Occipital lobe (tissue), 2 donors: ENCODE measurements around the gene EYS. TPM values are rescaled to one million over a fixed set of nuclear protein-coding genes. Genes with fewer than 3 reads are reported as not detected.
"Not testable (repeated sequence)": the region's sequence is repeated elsewhere in the genome, so short reads cannot be mapped to it uniquely, and the experiment has no call there.

ENCODE experiments used
- DNase-seq: peaks from one replicate; lab custom pipeline; 2025; lab: John Stamatoyannopoulos, UW
- total RNA-seq: library from RNA; depleted of rRNA; stranded (reverse); fragments of >200 nt; gene quantifications from one replicate; pipeline ENCODE4 v1.2.3, GENCODE V29; 2014

EYS gene
- total RNA-seq, 1 donor from 2014 or later, result 0.78 TPM

- DNase-seq, result no peak
Observed at GRCh38 chr6:64252256-64252655, 1454.8 kb downstream of the EYS start.

GRCh38 chr6:64250126-64250525 lies 1456.9 kb downstream of the EYS start:
- DNase-seq, result no peak

GRCh38 chr6:64249115-64249514 lies 1457.9 kb downstream of the EYS start:
- no peak for DNase-seq

GRCh38 chr6:64243618-64244017 lies 1463.4 kb downstream of the EYS start:
- DNase-seq, result no peak

- DNase-seq, result not testable (repeated sequence)
Observed at GRCh38 chr6:64238908-64239307, 1468.1 kb downstream of the EYS start.

- DNase-seq, result no peak
Observed at GRCh38 chr6:64238071-64238470, 1469.0 kb downstream of the EYS start.

GRCh38 chr6:64233746-64234145 lies 1473.3 kb downstream of the EYS start:
- no peak for DNase-seq

- no peak for DNase-seq
Observed at GRCh38 chr6:64231928-64232327, 1475.1 kb downstream of the EYS start.

GRCh38 chr6:64230530-64230929 lies 1476.5 kb downstream of the EYS start:
- DNase-seq, result no peak

GRCh38 chr6:64227863-64228262 lies 1479.2 kb downstream of the EYS start:
- DNase-seq, result no peak

GRCh38 chr6:64225503-64225902 lies 1481.5 kb downstream of the EYS start:
- no peak for DNase-seq

GRCh38 chr6:64224819-64225218 lies 1482.2 kb downstream of the EYS start:
- no peak for DNase-seq

- DNase-seq, result no peak
Observed at GRCh38 chr6:64221776-64222175, 1485.2 kb downstream of the EYS start.

- no peak for DNase-seq
Observed at GRCh38 chr6:64220801-64221200, 1486.2 kb downstream of the EYS start.

- no peak for DNase-seq
Observed at GRCh38 chr6:64217721-64218620, 1489.1 kb downstream of the EYS start.

GRCh38 chr6:64214373-64214772 lies 1492.7 kb downstream of the EYS start:
- DNase-seq, result no peak

- no peak for DNase-seq
Observed at GRCh38 chr6:64213697-64214096, 1493.3 kb downstream of the EYS start.

- DNase-seq, result no peak
Observed at GRCh38 chr6:64197246-64197645, 1509.8 kb downstream of the EYS start.

- DNase-seq, result no peak
Observed at GRCh38 chr6:64186592-64186991, 1520.4 kb downstream of the EYS start.

- no peak for DNase-seq
Observed at GRCh38 chr6:64185621-64186020, 1521.4 kb downstream of the EYS start.

- DNase-seq, result no peak
Observed at GRCh38 chr6:64175296-64175695, 1531.7 kb downstream of the EYS start.

- DNase-seq, result no peak
Observed at GRCh38 chr6:64170316-64170715, 1536.7 kb downstream of the EYS start.

- no peak for DNase-seq
Observed at GRCh38 chr6:64160486-64160885, 1546.5 kb downstream of the EYS start.
